GF-D8 (cell line): ENCODE data around the gene JAKMIP2.

Experiments used
- DNase-seq: peaks from one replicate; lab custom pipeline; 2025; lab: John Stamatoyannopoulos, UW

The JAKMIP2 gene

GRCh38 chr5:147788023-147788422, 5.5 kb upstream of the JAKMIP2 start:
- no peak for DNase-seq

GRCh38 chr5:147786142-147786541, 3.6 kb upstream of the JAKMIP2 start:
- DNase-seq, result no peak

DNA sequence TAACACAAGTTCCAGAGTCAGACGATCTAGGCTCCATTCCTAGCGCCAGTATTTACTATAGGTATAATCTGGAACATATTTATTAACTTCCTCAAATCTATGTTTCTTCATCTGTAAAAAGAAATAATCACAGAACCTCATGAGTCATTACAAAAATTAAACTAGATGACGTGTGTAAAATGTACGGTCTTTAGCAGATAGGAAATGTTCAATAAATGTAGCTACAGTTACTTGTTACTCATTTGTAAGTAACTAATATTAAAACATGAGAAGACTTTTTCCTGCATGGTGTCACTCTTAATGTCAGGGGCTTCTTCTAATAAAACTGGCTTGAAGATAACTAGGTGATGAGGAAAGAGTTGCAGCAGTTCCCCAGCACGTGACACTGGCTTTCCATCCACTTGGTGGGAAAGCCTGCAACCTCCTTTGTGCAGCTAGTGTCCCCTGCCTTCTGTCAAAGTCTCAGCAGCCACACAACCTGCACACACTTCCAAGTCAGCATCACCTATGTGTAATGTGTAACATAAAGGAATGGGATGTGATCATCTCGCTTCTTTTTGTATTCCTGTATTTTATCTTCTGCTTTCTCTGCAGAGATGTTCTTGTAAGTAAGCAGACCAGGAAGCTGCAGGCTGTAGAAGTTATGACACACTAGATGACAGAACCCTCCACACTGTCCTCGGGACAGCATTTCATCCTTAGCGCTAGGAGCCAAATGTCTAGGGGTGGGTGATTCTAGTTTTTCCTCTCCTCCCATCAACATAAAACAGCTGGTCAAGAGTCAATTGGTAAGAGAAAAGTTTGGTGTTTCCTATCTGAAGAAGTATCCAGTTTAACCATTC, 1.8 kb upstream of the JAKMIP2 start:
- DNase-seq, result no peak

DNA sequence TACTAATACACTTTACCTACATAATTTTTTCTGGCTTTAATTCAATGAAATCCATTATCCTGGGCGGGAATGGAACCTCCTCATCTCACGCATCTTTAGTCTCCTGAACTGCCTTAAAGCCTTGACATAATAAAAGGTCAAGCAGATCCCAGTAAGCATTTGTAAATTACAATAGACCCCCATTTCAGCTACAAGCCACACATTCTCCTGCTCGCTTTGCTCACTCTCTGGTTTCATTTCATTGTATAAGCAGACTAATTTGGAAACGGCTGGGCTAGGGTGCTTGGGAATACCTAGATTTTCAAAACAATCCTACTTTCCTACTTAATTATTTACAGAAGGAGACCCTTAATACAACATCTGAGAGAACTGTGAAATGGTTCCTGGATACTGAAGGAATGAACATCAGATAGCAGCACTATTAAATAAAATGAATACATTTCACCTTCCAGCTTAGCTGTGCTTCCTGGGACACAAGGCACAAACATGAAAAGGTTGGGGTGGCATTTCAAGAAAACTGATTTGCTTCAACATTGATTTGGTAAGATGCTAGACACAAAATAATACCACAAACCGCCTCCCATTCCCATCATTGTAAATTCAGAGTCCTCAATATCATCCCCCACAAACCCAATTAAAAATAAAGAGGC, 1.5 kb downstream of the JAKMIP2 start:
- no peak for DNase-seq

- no peak for DNase-seq
Measured at GRCh38 chr5:147779694-147780093, 2.8 kb downstream of the JAKMIP2 start.

GRCh38 chr5:147776989-147777388, 5.5 kb downstream of the JAKMIP2 start:
- DNase-seq, result no peak

- no peak for DNase-seq
Measured at GRCh38 chr5:147773587-147773986, 8.9 kb downstream of the JAKMIP2 start.

GRCh38 chr5:147773139-147773538, 9.4 kb downstream of the JAKMIP2 start:
- DNase-seq, result no peak

- DNase-seq, result no peak
Measured at GRCh38 chr5:147767048-147767447, 15.5 kb downstream of the JAKMIP2 start.

- DNase-seq, result no peak
Measured at GRCh38 chr5:147763791-147764525, 18.6 kb downstream of the JAKMIP2 start.

DNA sequence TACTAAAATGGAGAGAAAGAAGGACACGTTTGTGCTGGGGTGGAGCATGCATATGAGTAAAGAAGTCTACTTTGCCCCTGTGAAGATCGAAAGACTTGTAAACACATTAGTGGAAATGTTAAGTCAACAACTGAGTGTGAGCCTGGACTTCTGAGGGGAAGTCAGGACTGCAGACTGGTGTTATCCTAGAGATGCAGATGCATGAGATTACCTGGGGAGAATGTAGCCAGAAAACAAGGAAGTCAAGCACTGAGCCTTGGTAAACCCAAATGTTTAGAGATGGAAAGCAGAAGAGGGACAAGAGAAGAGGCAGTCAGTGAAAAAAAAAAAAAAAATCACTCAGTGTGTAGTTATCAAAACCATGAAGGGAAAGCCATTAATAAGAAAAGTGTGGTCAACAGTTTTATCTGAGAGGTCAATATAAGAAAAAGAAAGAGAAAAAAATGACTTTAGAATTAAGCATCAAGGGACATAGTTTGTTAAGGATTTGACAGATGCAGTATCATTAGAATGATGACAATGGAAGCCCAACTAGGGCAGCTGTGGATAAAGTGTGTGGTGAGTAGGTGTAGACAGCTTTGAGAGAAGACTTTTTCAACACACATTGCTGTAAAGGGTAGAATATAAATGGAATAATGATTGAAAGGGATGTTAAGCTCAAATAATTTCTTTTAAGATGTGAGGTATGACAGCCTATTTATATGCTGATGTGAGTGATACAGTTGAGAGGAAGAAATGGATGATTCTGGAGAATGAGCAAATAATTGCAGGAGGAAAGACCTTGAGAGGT, 22.2 kb downstream of the JAKMIP2 start:
- DNase-seq, result no peak

- no peak for DNase-seq
Measured at GRCh38 chr5:147759441-147759840, 23.1 kb downstream of the JAKMIP2 start.

- DNase-seq, result no peak
Measured at GRCh38 chr5:147756566-147756965, 26.0 kb downstream of the JAKMIP2 start.

GRCh38 chr5:147754372-147755122, 28.0 kb downstream of the JAKMIP2 start:
- no peak for DNase-seq

DNA sequence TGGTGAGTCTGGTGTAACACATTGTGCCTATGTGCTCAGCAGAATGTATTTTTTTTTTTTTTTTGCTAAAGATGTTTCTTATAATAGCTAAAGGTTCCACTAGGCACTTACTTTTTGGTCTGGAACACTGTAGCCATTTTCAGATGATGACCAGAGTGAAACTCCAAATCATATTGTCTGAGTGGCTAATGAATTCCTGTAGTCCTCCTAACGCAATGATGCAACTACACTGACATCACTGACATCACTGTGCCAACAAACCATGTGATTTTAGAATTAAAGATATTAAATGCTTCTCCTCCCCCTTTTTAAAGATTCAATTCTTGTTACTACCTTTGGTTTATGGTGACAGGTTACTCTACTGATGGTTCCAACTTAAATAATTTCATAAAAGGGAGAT, 28.8 kb downstream of the JAKMIP2 start:
- no peak for DNase-seq

DNA sequence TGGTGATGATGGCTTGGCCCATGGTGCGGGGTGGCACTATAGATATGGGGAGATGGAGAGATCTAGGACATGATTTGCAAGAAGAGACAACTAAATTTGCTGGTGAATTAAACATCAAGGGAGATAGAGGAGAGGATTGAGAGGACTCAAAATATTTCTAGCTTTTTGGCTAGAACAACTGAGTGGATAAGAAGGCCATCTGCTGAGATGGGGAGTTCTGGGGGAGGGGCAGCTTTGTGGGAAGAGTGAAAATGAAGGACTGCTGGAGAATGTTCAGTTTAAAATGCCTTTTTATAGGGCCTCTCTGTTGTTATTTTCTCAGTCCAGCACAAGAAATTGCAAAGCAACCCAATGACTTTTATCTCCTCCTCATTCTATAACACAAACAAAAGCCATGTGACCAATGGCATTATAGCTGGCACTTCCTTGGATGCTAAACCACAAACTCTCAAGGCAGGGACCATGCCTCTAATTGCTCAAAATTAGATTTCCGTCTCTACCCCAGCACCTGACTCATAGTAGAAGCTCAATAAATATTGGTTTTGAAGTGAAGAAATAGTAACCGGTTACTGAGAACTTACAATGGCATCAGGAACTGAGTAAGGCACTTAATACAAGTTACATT, 29.8 kb downstream of the JAKMIP2 start:
- DNase-seq, result no peak

DNA sequence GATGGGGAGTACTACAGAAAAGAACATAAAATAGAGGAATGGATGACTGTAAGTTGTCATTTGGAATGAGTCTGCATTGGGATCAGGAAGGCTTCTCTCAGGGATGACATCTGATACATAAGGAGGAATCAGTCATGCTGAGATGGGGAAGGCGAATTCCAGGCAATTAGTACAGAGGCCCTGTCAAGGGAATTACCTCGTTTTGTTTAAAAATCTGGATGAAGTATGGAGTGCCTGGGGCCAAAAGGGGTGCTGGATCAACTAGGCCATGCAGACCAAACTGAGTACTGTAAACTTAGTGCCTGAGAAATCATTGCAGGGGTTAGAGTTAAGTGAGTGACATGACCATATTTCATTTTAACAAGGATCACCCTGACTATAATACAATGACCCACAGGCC, 30.5 kb downstream of the JAKMIP2 start:
- no peak for DNase-seq

DNA sequence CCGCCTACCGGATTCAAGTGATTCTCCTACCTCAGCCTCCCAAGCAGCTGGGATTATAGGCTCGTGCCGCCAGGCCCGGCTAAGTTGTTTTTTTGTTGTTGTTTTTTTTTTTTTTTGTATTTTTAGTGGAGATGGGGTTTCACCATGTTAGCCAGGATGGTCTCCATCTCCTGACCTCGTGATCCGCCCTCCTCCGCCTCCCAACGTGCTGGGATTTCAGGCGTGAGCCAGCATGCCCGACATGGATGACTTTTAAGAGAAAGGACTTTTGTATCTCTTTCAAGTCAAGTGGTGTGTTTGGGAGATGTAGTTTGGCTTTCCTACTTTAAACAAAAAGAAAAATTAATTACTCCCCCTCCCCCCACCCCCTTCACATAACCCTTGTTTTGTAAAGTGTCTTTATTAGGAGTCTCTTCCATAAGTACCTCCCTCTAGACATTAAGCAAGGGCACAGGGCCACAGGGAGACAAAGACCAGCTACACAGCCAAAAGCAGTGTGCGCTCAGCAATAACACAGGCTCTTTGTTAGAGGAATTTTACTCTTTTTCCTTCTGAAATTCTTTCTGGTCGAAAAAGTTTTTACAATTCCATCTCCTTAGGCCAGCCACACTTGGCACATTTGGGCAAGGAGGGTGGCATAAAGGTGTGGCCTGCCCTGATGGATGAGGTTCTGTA, 31.2 kb downstream of the JAKMIP2 start:
- no peak for DNase-seq

- DNase-seq, result no peak
Measured at GRCh38 chr5:147750065-147750464, 32.5 kb downstream of the JAKMIP2 start.

- no peak for DNase-seq
Measured at GRCh38 chr5:147748590-147748989, 33.9 kb downstream of the JAKMIP2 start.
